ENCODE measurements around the gene SMIM44. TPM values are rescaled to one million over a fixed set of nuclear protein-coding genes. Genes with fewer than 3 reads are reported as not detected.

SMIM44 gene
- polyA plus RNA-seq, 3 donors = not detected

- no peak overlapping the region for H3K9ac ChIP-seq (ENCODE audit: insufficient read depth, low read length, poor library complexity, severe bottlenecking)
- Mint-ChIP-seq H3K4me1 (no peaks in the 10 kb centered on the region), H3K27me3 (ENCODE audit: low read depth in 3 of 3) (peaks cover 0 to 6% (median 4%) of the 10 kb centered on the region in 3 donors), H3K27ac (no peak overlapping the region), H3K9me3 (peaks cover 0 to 2% (median 0%) of the 10 kb centered on the region in 7 donors), H3K4me3 (no peak overlapping the region), H3K36me3 (peaks cover 8 to 10% of the 10 kb centered on the region in 2 donors)
- no peak overlapping the region for H3K4me3 ChIP-seq (replicated peaks in 1 of 3; ENCODE audit: low read depth in 2 of 3, low read length in 3 of 3)
- peaks cover 4 to 10% of the 10 kb centered on the region in 2 donors for H3K36me3 ChIP-seq (replicated peaks in 1 of 2; ENCODE audit: control insufficient read depth in 1 of 2, insufficient read depth in 2 of 2, low read length in 2 of 2)
- no peak overlapping the region for H3K4me2 ChIP-seq (replicated peaks; ENCODE audit: extremely low read depth, low read length, poor library complexity, severe bottlenecking)
- 91% methylated on average over 7 of the region's 10 CpGs for WGBS (ENCODE audit: insufficient coverage)
- no peaks in the 10 kb centered on the region for H3K9me3 ChIP-seq (replicated peaks in 1 of 2; ENCODE audit: control insufficient read depth in 1 of 2, insufficient read depth in 1 of 2, low read length in 2 of 2)
- H3K27ac ChIP-seq (ENCODE audit: low read depth in 1 of 2, low read length in 2 of 2) = no peak overlapping the region
- DNase-seq = no peak
- H3K79me2 ChIP-seq (ENCODE audit: insufficient read depth, low read length) = no peaks in the 10 kb centered on the region
- intact Hi-C loops (cut with micrococcal nuclease) = no loop called here
- no peaks in the 10 kb centered on the region for H3K27me3 ChIP-seq (ENCODE audit: control insufficient read depth in 2 of 2, insufficient read depth in 2 of 2, low read length in 2 of 2)
- no peak overlapping the region for H2AFZ ChIP-seq (ENCODE audit: insufficient read depth, low read depth, low read length, poor library complexity, severe bottlenecking)
- no peaks in the 10 kb centered on the region for H3K4me1 ChIP-seq (ENCODE audit: control insufficient read depth in 1 of 2, insufficient read depth in 2 of 2, low read length in 2 of 2)
- TF ChIP-seq, protein P1, sequence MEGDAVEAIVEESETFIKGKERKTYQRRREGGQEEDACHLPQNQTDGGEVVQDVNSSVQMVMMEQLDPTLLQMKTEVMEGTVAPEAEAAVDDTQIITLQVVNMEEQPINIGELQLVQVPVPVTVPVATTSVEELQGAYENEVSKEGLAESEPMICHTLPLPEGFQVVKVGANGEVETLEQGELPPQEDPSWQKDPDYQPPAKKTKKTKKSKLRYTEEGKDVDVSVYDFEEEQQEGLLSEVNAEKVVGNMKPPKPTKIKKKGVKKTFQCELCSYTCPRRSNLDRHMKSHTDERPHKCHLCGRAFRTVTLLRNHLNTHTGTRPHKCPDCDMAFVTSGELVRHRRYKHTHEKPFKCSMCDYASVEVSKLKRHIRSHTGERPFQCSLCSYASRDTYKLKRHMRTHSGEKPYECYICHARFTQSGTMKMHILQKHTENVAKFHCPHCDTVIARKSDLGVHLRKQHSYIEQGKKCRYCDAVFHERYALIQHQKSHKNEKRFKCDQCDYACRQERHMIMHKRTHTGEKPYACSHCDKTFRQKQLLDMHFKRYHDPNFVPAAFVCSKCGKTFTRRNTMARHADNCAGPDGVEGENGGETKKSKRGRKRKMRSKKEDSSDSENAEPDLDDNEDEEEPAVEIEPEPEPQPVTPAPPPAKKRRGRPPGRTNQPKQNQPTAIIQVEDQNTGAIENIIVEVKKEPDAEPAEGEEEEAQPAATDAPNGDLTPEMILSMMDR (IDR thresholded peaks at IDR 0.05) = no peak
- peaks cover 28% of the 10 kb centered on the region for H4K20me1 ChIP-seq (ENCODE audit: insufficient read depth, low read length)
These were observed 15.6 kb downstream of the SMIM44 start for GRCh38 chr19:3467437-3468198.

- H3K27ac Mint-ChIP-seq = no peak overlapping the region
- WGBS (ENCODE audit: insufficient coverage) = 100% methylated on average over 8 of the region's 9 CpGs
- peaks cover 12 to 14% of the 10 kb centered on the region in 2 donors for H3K36me3 Mint-ChIP-seq
These were observed 16.6 kb downstream of the SMIM44 start for GRCh38 chr19:3466635-3467034.

More at GRCh38 chr19:3466635-3467034, 16.6 kb downstream of the SMIM44 start:
- no peak overlapping the region for H3K27ac ChIP-seq (ENCODE audit: low read depth in 1 of 2, low read length in 2 of 2)
- no peak overlapping the region for H2AFZ ChIP-seq (ENCODE audit: insufficient read depth, low read depth, low read length, poor library complexity, severe bottlenecking)
- no peak for DNase-seq
- peaks cover 0 to 2% (median 0%) of the 10 kb centered on the region in 7 donors for H3K9me3 Mint-ChIP-seq
- H3K4me3 ChIP-seq (replicated peaks in 1 of 3; ENCODE audit: low read depth in 2 of 3, low read length in 3 of 3) = no peak overlapping the region
- no peaks in the 10 kb centered on the region for H3K9me3 ChIP-seq (replicated peaks in 1 of 2; ENCODE audit: control insufficient read depth in 1 of 2, insufficient read depth in 1 of 2, low read length in 2 of 2)
- H3K9ac ChIP-seq (ENCODE audit: insufficient read depth, low read length, poor library complexity, severe bottlenecking) = no peak overlapping the region
- H3K4me2 ChIP-seq (replicated peaks; ENCODE audit: extremely low read depth, low read length, poor library complexity, severe bottlenecking) = no peak overlapping the region
- peaks cover 31% of the 10 kb centered on the region for H4K20me1 ChIP-seq (ENCODE audit: insufficient read depth, low read length)
- no peaks in the 10 kb centered on the region for H3K4me1 Mint-ChIP-seq
- H3K27me3 Mint-ChIP-seq (ENCODE audit: low read depth in 3 of 3) = peaks cover 0 to 6% (median 4%) of the 10 kb centered on the region in 3 donors
- intact Hi-C loops (cut with micrococcal nuclease) = no loop called here
- TF ChIP-seq, protein P1 (IDR thresholded peaks at IDR 0.05) = no peak
- H3K4me3 Mint-ChIP-seq = no peak overlapping the region
- H3K79me2 ChIP-seq (ENCODE audit: insufficient read depth, low read length) = no peaks in the 10 kb centered on the region
- H3K27me3 ChIP-seq (ENCODE audit: control insufficient read depth in 2 of 2, insufficient read depth in 2 of 2, low read length in 2 of 2) = no peaks in the 10 kb centered on the region
- peaks cover 8 to 13% of the 10 kb centered on the region in 2 donors for H3K36me3 ChIP-seq (replicated peaks in 1 of 2; ENCODE audit: control insufficient read depth in 1 of 2, insufficient read depth in 2 of 2, low read length in 2 of 2)
- H3K4me1 ChIP-seq (ENCODE audit: control insufficient read depth in 1 of 2, insufficient read depth in 2 of 2, low read length in 2 of 2) = no peaks in the 10 kb centered on the region

Measured in CD14-positive monocyte (primary cell).